NCI-H1092 treated with DMSO at 0.1 percent for 48 hours (cell line): ENCODE results near the gene ABCG4.
A peak's percentile ranks its signal among the peaks of the same experiment; 100 is the strongest.

ENCODE experiments used
- DNase-seq: peaks from one replicate; lab custom pipeline; 2025; lab: John Stamatoyannopoulos, UW

Gene ABCG4

GRCh38 chr11:119206511-119207414, 57.9 kb downstream of the ABCG4 start:
- DNase-seq = peak; percentile 70

DNA sequence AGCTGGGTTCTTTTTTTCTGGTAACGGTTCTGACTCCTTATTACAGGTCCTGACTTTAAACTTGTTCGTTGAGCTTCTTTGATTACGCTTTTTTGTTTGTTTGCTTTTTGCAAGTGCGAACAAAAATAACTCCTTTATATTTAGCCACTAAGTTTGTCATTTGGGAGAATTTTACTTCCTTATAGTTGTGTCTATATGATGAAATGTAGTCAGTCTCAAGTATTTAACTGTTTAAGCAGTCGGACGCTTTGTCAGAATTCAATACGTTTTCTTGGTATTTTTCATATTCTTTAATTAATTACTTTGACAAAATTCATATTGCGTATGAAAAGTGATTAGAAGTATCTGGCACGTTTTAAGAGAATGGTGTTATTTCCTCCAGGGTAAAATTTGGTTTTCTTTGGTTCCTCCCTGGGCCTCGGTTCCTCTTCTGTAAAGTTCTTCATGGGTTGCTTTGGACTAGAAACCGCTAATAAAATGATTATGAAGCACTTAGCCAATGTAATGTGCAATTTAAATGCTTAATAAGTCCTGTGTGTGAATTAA, 58.6 kb downstream of the ABCG4 start:
- no peak for DNase-seq

DNA sequence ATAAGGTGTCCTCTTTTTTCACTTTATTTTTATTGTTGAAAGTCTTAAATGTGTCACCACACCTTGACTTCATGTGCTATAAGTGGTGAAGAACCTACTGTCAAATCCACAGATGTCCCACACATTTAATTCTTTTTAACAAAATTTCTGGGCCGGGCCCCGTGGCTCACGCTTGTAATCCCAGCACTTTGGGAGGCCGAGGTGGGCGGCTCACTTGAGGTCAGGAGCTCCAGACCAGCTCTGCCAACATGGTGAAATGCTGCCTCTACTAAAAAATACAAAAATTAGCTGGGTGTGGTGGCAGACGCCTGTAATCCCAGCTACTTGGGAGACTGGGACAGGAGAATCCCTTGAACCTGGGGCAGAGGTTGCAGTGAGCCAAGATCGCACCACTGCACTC, 60.3 kb downstream of the ABCG4 start:
- no peak for DNase-seq

DNA sequence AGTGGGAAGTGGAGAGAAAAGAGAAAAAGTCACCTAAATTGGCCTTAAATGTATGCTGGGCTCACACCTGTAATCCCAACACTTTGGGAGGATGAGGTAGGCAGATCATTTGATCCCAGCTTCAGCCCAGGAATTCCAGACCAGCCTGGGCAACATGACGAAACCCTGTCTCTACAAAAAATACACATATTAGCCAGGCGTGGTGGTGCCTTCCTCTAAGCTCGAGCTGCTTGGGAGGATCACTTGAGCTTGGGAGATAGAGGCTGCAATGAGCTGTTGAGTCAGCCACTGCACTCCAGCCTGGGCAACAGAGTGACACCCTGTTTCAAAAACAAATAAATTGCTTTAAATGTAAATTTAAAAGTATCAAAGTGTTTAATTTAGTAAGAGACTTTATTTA, 61.2 kb downstream of the ABCG4 start:
- no peak for DNase-seq
